GM18861 (cell line): ENCODE data around the gene TMEM203.
A peak's percentile ranks its signal among the peaks of the same experiment; 100 is the strongest.
"Not testable (repeated sequence)": the region's sequence is repeated elsewhere in the genome, so short reads cannot be mapped to it uniquely, and the experiment has no call there.

Experiments used
- ATAC-seq: cut with Tn5 transposase; IDR thresholded peaks from one replicate; pipeline ENCODE4 v1.9.1; 2021; ENCODE audit not compliant: unreplicated experiment

TMEM203 gene

DNA sequence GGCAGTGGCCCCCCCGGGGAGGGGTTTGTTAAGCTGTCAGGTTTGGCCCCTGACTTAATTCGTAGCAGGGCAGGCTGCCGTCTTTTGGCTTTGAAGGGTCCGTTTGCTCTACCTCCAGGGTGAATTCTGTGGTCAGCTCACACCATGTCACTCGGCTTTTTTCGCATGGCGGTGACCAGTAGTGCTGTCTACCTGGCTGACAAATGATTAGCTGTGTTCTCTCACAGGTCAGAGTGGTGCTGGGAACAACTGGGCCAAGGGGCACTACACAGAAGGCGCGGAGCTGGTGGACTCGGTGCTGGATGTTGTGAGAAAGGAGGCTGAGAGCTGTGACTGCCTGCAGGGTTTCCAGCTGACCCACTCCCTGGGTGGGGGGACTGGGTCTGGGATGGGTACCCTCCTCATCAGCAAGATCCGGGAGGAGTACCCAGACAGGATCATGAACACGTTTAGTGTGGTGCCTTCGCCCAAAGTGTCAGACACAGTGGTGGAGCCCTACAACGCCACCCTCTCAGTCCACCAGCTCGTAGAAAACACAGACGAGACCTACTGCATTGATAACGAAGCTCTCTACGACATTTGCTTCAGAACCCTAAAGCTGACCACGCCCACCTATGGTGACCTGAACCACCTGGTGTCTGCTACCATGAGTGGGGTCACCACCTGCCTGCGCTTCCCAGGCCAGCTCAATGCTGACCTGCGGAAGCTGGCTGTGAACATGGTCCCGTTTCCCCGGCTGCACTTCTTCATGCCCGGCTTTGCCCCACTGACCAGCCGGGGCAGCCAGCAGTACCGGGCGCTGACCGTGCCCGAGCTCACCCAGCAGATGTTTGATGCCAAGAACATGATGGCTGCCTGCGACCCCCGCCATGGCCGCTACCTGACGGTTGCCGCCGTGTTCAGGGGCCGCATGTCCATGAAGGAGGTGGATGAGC, 37.1 kb upstream of the TMEM203 start:
- ATAC-seq = no peak

DNA sequence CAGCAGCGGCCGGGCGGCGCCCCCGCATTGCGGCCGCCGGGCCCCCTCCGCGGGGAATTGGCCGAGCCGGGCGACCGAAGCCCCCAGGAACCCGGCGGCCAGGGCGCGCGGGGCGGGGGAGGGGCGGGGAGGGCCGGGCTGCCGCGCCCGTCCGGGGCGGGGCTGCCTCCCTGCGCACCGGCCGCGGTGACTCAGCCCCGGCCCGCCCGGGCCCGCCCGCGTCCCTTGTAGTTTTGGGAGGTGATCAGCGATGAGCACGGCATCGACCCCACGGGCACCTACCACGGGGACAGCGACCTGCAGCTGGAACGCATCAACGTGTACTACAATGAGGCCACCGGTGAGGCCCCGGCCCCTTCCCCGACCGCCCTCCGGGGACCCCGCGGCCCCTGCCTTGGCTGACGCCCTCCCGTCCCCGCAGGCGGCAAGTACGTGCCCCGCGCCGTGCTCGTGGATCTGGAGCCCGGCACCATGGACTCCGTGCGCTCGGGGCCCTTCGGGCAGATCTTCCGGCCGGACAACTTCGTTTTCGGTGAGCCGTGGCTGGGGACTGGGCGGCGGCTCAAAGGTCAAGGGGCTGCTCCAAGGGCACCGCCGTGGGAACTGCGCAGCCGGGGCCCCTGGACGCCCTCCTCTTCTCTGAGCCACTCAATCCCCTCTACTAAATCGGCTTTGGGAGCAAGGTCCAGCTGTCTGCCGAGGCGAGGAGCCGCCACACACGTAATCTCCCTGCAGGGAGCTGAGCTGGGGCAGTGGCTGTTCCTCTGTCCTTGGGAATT, 36.2 kb upstream of the TMEM203 start:
- ATAC-seq = peak; percentile 1

DNA sequence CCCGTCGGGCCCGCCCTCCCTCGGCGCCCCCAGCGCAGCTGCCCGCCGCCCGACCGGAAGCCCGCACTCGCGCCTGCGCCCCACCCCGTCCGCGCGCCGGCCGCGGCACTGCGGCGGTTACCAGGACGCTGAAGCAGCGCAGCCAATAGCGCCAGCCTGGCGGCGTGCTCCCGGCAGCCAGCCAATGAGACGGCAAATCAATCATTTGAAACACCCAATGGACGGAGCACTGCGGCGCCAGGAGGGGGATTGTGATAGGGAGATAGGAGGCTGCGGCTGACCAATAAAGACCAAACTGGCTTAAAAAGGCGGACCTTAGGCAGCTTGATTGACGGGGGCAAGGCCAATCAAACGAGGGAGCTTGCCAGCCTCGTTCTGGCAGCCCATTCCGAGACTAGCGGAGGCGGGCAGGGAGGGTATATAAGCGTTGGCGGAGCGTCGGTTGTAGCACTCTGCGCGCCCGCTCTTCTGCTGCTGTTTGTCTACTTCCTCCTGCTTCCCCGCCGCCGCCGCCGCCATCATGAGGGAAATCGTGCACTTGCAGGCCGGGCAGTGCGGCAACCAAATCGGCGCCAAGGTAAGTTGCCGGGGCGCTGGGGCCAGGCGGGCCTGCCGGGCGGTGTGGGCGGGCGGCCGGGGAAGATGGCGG, 35.5 kb upstream of the TMEM203 start, which contains the start of gene TUBB4B:
Gene TUBB4B, plus strand, starts transcription at position 447 of the 649 bp plus-strand sequence. Its CDS starts 74 bp downstream, at position 521.
- ATAC-seq = peak; percentile 68

DNA sequence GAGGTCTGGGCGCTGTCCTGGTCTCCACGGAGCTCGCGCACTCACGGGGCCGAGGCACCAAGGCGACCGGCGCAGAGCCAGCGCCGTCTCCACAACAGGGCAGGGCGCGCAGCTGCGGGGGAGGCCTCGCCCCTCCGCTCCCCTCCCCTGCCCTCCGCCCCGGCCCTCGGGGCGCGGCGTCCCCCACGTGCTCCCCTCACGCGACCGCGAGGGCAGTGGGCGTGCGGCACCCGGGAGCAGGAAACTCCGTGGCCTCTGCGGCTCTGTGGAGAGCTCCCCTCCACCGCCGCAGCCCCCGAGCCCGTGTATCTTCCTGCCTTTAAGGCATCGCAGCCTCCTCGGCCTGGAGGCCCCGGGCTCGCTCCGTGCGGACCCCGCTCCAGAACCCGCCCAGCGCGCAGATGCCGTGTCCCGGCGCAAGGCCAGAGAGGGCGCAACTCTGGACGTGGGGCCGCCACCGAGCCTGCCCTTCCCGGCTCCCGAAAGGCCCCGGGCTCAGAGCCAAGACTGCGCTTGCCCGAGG, 34.9 kb upstream of the TMEM203 start:
- ATAC-seq = peak; percentile 12

DNA sequence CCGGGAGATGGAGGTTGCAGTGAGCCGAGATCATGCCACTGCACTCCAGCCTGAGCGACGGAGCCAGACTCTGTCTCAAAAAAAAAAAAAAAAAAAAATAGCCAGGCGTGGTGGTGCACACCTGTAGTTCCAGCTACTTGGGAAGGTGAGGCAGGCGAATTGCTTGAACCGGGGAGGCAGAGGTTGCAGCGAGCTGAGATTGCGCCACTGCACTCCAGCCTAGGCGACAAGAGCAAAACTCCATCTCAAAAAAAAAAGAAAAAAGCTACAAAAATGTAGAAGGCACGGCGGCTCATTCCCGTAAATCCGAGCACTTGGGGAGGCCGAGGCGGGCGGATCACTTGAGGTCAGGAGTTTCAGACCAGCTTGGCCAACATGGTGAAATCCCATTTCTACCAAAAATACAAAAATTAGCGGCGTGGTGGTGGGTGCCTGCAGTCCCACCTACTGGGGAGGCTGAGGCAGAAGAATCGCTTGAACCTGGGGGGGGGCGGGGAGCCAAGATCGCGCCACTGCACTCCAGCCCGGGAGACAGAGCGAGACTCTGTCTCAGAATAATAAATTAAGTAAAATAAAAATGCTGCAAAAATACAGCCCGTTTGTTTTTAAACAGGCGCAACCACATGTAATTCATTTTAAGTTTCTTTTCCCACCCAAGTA, 34.2 kb upstream of the TMEM203 start:
- not testable (repeated sequence) for ATAC-seq

DNA sequence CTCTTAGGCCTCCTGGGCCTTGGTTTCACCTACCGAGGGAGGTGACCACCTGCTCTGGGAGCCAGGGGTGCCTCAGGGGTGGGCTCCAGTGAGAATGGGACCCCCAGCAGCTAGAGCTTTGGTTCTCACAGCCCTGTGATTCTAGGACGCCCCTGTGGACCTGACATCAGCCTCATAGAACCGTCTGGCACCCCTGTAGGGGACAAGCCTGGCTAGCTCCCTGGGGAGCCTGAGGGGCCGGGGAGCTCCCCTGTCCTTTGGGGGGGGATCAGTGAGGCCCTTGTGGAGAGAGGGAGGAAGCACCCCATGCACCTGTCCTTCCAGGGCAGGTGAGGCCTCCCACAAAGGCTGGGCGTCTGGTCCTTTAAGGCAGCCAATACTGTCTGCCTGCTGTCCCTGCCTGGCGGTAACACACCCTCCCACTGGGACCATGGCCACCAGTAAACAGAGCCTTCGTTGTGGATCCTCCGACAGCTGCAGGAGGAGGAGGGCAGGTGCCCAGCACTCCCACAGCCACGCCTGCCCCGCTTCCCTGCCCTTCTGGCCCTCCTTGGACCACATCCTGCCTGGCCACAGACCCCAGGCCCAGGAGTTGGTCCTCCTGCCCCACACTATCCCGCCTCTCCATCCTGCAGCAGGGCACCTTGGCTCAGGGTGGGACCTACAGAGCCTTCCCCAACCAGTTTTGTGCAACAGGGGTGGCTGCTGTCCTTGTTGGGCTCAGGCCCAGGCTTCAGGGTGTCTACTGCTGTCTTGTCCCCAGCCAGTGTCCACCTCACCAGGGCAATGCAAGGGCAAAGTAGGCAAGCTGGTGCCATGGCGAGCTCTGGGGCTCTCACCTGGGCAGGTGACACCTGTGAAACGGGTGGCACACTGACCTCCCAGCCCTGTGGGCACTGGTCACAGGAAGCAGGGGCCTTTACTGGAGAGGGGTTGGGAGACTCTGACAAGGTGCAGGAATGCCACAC, 32.6 kb upstream of the TMEM203 start:
- ATAC-seq = no peak

DNA sequence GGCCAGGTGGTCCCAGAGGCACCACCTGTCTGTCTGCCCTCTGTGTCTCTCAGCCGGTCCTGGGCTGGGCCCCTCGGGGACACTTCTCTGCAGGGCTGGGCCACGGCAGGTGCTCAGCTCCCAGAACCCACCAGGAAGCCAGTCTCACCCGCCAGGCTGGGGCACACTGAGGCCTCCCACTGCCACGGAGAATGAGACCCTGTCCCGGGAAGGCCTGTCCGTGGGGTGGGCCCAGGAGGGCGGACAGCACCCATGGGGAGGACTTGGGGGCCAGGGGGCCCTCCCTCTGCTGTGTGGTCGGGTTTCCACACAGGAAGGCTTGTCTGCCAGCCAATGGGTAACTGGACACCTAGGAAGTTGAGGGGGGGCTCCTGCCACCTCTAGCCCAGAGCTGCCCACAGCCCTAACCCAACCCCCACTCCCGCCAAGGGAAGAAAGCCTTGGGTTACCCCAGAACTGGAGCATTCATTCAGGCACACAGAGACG, 31.5 kb upstream of the TMEM203 start:
- ATAC-seq = no peak

DNA sequence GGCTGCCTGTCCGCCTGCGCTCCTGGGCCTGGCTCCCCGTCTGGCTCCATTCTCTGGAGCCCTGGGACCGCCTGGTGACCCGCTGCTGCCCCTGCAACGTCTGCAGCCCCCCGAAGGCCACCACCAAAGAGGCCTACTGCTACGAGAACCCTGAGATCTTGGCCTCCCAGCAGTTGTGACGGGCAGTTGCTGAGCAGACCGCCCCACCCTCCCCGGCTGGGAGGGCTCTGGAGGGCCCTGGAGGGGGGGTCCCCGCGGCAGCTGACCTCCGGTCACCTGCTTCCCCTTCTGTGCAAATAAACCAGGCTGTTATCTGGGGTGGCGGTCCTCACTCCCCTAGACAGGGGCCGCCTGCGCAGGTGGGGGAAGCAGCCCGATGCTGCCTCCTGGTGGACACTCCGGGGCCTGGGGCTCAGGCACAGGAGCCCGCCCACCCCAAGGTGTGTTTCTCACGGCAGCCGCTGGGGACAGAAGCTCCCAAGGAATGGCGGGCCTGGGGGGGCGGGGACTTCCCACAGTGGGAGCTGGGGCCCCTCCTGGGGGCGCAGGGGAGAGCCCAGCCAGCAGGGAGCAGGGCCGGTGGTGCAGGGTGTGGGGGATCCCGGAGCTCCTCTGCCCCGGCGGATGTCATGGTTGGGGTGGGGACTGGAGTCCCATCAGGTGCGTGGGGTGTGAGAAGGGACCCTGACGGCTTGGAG, 30.9 kb upstream of the TMEM203 start:
- no peak for ATAC-seq

DNA sequence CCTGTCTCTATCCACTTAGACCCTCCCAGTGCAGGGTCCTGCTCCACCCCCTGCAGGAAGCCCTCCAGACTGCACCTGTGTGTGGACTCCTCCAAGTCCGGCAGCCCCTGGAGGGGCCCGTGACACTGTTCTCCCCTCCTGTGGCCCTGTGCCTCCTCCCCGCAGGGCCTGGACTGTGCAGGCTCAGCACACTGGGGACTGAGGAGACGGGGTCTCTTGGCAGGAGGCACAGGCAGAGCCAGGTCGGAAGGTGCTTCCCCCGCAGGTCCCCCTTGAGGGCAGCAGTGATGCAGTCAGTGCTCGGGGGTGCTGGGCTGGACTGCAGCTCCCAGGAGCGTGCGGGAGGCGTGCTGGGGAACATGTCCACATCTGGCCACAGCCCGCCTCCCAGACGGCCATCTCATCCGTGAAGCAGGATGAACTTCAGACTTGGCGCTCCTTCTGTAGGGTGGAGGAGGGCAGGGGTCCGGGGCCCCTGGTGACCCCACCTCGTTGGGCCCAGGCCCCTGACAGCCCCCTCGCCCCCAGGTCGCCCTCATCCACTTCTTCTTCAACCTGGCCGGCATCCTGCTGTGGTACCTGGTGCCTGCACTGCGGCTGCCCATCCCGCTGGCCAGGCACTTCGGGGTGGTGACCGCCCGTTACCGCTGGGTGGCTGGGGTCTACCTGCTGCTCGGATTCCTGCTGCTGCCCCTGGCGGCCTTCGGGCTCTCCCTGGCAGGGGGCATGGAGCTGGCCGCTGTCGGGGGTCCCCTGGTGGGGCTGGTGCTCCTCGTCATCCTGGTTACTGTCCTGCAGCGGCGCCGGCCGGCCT, 30.2 kb upstream of the TMEM203 start:
- ATAC-seq = no peak

DNA sequence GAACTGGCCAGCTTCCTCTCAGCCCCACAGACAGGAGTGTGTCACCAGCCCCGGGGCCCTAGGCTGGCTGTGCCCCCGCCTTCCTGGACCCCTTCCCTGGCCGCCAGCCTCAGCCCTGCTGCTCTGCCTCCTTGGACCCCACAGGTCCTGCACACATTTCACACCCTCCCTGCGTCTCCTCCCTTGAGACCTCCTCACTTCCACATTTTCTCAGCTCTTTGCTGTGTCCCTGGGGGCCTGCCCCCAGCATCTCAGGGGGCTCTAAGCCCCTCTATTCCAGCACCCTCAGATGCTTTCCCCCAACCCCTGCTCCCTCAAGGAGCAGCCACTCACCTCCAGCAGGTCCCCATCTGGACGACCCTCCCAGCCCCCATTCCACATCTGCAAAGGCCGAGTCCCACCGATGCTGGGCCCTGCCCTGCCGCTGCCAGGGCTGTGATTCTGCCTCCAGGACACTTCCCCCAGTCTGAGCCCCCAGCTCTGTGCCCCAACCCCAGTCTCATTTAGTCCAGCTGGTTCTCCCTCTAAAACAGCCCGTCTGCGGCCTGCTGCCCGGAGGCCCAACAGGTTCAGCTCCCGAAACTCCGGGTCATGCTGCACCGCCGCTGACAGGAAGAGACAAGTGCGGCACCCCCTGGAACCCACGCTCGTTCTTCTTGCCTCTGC, 29.4 kb upstream of the TMEM203 start:
- ATAC-seq = no peak

DNA sequence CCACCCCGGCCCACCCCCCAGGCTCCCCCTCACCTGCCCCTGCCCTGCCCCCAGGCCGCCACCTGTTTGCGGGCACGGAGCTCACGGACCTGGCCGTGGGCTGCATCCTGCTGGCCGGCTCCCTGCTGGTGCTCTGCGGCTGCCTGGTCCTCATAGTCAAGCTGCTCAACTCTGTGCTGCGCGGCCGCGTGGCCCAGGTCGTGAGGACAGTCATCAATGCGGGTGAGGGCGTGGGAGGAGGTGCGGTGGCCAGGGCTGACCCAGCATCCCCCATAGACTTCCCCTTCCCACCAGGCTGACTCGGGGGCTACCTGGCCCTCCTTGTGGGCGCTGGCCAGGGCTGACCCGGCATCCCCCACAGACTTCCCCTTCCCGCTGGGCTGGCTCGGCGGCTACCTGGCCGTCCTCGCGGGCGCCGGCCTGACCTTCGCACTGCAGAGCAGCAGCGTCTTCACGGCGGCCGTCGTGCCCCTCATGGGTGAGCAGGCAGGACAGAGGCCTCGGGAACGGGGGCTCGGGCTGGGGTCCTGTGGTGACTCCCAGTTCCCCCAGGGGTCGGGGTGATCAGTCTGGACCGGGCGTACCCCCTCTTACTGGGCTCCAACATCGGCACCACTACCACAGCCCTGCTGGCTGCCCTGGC, 28.7 kb upstream of the TMEM203 start:
- ATAC-seq = no peak

DNA sequence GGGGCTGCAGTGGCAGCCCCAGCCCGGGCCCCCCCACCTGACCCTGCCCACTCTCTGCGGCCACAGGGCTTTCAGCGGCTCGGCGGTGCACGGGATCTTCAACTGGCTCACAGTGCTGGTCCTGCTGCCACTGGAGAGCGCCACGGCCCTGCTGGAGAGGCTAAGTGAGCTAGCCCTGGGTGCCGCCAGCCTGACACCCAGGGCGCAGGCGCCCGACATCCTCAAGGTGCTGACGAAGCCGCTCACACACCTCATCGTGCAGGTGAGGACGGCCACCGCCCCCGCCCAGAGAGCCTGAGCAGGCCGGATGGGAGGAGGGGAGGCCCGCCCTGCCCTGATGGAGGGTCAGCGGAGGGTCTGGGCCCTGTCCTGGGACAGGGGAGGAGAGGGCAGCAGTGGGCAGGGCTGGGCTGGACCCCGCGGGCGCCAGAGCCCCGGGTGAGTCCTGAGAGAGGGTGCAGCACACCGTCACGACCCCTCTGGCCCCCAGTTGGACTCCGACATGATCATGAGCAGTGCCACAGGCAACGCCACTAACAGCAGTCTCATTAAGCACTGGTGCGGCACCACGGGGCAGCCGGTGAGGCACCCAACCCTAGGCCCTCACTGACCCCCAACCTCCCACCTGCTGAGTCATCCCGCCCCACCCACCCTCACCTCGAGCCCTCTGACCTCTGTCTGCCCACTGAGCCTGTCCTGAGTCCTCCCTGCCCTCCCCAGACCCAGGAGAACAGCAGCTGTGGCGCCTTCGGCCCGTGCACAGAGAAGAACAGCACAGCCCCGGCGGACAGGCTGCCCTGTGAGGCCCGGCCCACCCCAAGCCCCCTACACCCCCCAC, 27.9 kb upstream of the TMEM203 start:
- no peak for ATAC-seq

DNA sequence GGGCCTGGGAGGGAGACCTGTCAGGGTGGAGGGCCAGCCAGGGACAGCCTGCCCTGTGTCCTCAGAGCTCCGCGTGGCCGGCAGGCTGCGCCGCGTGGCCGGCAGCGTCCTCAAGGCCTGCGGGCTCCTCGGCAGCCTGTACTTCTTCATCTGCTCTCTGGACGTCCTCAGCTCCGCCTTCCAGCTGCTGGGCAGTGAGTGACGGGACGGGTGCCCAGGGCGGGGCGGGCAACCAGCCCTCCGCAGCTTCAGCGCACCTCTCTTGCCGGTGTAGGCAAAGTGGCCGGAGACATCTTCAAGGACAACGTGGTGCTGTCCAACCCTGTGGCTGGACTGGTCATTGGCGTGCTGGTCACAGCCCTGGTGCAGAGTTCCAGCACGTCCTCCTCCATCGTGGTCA, 27.1 kb upstream of the TMEM203 start:
- no peak for ATAC-seq

DNA sequence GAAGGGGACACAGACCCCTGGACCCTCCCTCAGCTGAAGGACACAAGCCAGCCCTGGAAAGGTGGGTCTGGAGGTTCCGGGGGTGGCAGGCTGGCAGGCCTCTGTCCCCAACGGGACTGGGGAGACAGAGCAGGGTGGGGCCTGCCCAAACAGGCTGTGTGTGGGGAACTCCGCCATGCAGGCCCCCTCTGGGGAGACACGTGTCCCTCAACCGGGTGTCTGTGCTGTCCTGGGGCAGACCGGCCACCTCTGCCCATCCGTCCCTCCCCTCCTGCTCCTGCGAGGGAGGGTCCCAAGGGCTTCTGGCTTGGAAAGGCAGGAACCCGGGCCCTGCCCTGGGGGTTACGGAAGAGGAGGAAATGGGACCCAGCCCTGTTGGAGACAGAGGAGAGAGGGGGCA, 26.7 kb upstream of the TMEM203 start:
- ATAC-seq = no peak

DNA sequence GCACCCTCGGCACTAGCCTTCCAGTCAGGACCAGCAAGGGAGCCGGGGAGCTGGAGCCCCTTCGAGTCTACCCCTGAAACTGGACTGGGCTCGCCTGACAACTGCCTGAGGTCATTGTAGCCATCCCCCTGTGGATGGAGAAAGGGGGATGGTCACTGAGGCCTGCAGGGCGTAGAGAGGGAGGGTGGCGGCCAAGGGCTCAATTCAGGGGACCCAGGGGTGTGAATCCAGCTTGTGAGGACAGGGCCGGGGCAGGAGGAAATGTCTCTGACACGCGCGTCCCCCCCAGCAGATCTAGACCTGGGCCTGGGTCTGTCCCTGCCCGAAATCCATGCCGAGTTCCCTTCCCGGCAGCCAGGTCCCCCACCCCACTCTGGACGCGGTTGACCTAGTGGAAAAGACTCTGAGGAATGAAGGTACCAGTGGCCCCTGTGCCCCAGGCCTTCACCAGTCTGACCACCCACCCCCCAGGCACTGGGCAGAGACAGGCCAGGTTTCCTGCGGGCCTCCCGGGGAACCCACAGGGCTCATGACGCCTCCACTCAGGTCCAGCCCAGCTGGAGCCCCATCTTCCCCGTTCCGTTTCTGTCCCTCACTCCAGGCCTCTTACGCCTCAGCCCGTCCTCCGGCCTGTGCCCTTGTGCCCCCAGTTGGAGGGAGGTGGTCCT, 26.1 kb upstream of the TMEM203 start:
- no peak for ATAC-seq
